ENCODE results near the gene AKT2.
"Not testable (repeated sequence)": the region's sequence is repeated elsewhere in the genome, so short reads cannot be mapped to it uniquely, and the experiment has no call there.

The AKT2 gene

GRCh38 chr19:40232949-40233810 is 52.0 kb downstream of the AKT2 start:
- no peak for DNase-seq

- no peak for DNase-seq
Observed at GRCh38 chr19:40232479-40232878, 52.7 kb downstream of the AKT2 start.

GRCh38 chr19:40231544-40232424 is 53.4 kb downstream of the AKT2 start:
- DNase-seq: no peak

GRCh38 chr19:40231057-40231456 is 54.1 kb downstream of the AKT2 start:
- DNase-seq: no peak

GRCh38 chr19:40229926-40230417 is 55.2 kb downstream of the AKT2 start:
- DNase-seq: no peak

- peak; percentile 39 for DNase-seq
Observed at GRCh38 chr19:40229484-40229883, 55.7 kb downstream of the AKT2 start.

- no peak for DNase-seq
Observed at GRCh38 chr19:40228863-40229262, 56.3 kb downstream of the AKT2 start.

- DNase-seq: no peak
Observed at GRCh38 chr19:40228346-40228745, 56.8 kb downstream of the AKT2 start.

- no peak for DNase-seq
Observed at GRCh38 chr19:40225440-40226305, 59.5 kb downstream of the AKT2 start.

GRCh38 chr19:40224342-40225150 is 60.6 kb downstream of the AKT2 start:
- no peak for DNase-seq

- peak; percentile 50 for DNase-seq
Observed at GRCh38 chr19:40223135-40223822, 61.9 kb downstream of the AKT2 start.

- DNase-seq: peak; percentile 78
Observed at GRCh38 chr19:40221858-40222619, 63.1 kb downstream of the AKT2 start.

GRCh38 chr19:40220674-40221073 is 64.5 kb downstream of the AKT2 start:
- DNase-seq: no peak

- DNase-seq: no peak
Observed at GRCh38 chr19:40219721-40220276, 65.3 kb downstream of the AKT2 start.

- not testable (repeated sequence) for DNase-seq
Observed at GRCh38 chr19:40219029-40219428, 66.1 kb downstream of the AKT2 start.

- DNase-seq: peak; percentile 72
Observed at GRCh38 chr19:40217934-40218890, 66.9 kb downstream of the AKT2 start, which contains the start of gene TTC9B. Gene TTC9B, minus strand, starts transcription at chr19:40218384. Its CDS starts 3 bp downstream, at chr19:40218381.

GRCh38 chr19:40217027-40217810 is 67.9 kb downstream of the AKT2 start:
- DNase-seq: peak; percentile 48

- DNase-seq: no peak
Observed at GRCh38 chr19:40216777-40217026, 68.4 kb downstream of the AKT2 start.

Measured in stimulated activated CD8-positive, alpha-beta memory T cell treated with anti-CD3 and anti-CD28 coated beads, Interleukin-4, amount 100 ng/mL, for 48 hours (primary cell).